GM21390 (cell line): ENCODE results near the gene HIPK1.
"Not testable (repeated sequence)": the region's sequence is repeated elsewhere in the genome, so short reads cannot be mapped to it uniquely, and the experiment has no call there.

Source experiments
- ATAC-seq: cut with Tn5 transposase; IDR thresholded peaks from one replicate; pipeline ENCODE4 v1.9.1; 2021; ENCODE audit not compliant: unreplicated experiment

Gene HIPK1

DNA sequence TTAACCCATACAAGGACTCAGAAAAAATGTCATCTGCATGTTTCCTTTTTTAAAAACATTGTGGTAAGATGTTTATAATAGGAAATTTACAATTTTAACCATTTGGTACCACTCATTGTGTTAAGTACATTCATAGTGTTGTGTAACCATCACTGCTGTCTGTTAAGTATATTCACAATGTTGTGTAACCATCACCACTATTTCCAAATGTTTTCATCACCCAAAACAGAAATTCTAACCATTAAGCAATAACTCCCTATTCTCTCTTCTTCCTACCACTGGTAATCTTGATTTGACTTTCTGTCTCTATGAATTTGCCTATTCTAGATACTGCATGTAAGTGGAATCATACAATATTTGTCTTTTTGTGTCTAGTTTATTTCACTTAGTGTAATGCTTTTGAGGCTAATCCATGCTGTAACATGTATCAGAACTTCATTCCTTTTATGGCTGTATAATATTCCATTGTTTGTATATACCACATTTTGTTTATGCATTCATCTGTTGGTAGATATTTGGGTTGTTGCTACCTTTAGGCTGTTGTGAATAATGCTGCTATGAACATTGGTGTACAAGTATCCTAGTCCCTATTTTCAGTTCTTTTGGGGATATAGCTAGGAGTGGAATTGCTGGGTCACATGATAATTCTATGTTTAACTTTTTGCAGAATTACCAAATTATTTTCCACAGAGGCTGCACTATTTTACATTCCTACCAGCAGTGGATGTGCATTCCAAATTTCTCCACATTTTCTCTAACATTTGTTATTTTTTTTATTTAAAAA, 14.1 kb downstream of the HIPK1 start:
- no peak for ATAC-seq

DNA sequence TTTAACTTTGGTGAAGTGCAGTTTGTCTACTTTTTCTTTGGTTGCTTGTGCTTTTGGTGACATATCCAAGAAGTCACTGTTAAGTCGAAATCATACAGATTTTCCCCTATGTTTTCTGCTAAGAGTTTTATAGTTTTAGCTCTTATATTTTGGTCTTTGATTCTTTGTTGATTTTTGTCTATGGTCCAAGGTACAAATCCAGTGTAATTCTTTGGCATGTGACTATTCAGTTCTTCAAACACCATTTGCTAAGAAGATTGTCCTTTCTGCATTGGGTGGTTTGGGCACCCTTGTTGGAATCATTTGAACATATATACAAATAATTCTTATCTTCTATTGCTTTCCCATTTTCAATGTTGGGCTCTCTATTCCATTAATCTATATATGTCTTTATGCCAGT, 16.2 kb downstream of the HIPK1 start:
- ATAC-seq = no peak

DNA sequence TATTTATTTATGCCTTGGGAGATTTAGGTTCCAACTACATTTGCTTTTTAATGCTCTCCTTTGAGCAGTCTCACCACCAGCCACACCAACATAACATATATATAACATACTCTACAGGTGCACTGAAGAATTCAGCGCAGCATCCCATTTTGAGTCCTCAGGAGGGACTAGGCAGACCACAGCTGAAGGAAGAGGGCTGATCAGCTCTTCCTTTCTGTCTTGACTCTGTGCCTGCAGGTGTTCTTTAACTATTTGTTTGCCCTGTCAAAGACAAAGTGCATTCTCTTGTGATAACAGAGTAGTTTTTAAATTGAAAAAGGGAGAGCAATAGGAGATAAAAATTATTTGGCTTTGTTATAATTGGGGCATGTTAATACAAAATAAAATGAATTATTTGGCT, 17.0 kb downstream of the HIPK1 start:
- ATAC-seq = no peak

DNA sequence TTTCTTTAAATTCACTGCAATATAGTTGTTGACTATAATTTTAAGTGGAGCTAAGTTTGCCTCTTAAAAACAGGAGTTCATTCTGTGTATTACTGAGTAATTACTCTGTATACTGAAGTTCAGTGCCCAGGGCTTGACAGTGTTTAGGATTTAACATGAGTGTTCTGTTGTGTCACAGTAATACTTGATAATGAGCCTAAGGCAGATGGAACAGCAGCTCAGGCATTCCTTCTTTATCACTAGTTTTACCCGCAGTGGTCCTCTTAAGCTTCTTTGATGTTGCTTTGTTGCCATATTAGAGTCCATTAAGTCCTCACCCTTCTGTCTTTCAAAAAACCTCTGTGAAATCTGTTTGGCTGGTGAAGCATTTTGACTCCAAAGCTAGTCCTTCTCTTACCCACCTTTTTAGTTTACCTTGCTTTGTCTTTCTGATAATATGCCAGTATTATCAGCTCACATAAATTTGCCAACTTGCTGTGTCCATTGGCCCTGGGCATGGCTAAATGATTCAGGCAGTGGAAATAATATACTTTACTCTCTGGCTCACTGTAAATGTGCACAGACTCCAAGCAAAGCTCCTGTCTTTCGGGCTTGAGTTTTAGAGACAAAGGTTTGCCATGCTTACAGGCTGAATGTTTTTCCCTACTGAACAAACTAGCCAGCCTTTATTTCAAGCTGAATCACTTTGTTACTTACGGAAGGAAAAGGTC, 17.7 kb downstream of the HIPK1 start:
- ATAC-seq = no peak

DNA sequence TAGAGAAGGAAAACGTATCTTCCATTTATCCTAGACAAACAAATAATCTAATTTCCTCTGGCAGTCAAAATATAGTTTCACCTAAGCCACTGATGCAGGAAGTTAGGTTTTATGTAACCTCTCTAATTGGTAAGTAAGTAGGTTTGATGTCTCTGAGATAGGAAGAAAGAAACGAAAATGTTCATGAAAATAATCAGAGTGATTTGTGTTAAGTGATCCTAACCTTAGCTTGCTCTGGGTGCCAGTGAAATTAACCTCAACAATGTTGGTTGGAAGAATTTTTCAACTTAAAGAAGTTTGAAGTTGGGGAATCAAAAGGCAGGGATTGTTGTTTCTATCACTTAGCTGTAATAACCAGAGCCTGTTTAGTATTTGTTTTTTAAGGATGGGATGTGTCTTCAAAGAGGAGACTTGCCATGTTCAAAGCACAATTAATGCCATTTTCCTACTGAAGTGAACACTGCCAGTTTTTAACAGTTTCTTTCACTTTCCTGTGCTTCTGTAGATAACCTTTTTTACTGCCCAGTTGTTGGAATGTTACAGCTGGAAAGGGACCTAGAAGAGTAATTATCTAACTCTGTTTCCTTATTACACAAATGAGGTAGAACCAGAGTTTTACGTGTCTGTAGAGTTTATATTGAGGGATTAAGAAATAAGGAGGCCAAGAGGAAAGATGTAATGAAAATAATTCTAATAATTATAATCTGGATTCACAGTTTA, 18.4 kb downstream of the HIPK1 start:
- no peak for ATAC-seq

DNA sequence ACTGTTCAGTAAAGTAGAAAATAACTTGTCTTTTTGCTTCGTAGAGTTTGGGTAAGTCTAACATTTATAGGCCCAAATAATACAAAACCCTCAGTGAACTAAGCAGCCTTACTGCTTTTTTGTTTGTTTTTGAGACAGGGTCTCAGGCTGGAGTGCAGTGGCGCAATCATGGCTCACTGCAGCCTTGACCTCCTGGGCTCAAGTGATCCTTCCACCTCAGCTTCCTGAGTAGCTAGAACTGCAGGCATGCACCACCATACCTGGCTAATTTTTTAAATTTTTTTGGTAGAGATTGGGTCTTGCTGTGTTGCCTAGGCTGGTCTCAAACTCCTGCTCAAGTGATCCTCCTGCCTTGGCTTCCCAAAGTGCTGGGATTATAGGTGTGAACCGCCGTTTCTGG, 19.0 kb downstream of the HIPK1 start:
- not testable (repeated sequence) for ATAC-seq

DNA sequence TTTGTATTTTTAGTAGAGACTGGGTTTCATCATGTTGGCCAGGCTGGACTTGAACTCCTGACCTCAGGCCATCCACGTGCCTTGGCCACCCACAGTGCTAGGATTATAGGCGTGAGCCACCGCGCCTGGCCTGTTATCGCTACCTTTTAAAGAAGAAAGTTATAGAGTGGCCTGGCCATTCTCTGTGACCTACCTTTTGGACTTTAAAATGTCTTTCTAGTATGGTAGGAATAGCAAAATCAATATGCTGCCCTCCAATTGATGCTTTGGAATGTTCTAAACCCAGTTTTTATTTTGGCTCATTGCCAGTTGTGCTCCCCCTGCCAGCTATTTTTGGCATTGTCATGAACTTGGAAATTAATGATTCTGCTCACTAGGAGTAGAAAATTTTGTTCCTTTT, 19.9 kb downstream of the HIPK1 start:
- ATAC-seq = no peak

DNA sequence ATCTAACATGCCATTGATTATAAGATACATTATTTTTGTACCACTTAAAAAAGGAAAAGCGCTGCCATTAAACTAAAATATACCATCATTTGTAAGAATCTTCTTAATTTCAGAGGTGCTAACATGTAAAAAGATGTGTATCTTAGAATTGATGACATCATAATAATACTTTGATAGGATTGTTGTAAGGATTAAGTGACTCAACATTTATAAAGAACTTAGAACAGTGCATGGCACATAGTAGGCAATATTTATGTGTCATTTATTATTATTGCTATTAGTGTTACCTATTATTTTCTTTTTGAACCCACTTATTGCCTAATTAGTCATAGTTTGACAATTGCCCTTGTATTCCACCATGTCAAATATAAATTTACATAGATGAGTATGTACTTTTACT, 21.8 kb downstream of the HIPK1 start:
- ATAC-seq = no peak

DNA sequence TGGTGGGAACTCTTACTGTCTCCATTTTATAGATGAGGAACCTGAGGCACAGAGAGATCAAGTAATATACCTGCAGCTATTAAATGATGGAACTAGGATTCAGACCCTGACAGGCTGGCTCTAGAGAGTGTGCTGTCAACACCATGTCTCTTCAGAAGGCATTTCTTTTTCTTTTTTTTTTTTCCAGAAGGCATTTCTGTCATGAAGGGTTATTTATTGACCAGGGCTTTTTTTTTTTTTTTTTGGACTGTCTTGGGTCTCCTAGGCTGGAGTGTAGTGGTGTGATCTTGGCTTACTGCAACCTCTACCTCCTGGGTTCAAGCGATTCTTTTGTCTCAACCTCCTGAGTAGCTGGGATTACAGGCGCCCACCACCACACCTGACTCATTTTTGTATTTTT, 22.6 kb downstream of the HIPK1 start:
- no peak for ATAC-seq

DNA sequence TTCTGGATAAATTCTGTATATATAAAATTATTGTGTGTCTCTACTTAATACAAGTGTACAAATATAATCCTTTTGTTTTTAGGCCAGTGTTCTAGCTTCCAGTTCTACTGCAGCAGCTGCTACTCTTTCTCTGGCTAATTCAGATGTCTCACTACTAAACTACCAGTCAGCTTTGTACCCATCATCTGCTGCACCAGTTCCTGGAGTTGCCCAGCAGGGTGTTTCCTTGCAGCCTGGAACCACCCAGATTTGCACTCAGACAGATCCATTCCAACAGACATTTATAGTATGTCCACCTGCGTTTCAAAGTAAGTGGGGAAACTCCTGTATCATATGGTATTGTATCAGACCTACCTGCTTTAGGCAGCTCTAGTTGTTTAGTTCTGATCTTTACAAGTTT, 28.9 kb downstream of the HIPK1 start:
- no peak for ATAC-seq

DNA sequence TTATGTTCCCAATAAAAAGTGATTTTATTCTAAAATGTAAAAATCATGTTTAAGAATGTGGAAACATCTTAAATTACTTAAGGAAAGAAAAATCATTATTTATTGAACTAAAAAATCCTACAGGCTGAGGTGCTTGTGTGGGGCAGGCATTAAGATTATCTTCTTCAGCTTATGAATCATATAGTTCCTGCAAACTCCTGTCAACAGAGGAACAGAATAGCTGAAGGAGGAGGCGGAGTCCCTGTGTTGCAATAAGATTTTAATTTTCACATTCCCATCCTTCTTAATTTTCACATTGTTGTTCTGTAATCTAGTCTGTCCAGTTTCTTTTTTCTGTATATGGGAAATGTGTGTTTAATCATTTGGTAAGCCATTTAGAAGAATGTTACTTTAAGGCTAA, 29.6 kb downstream of the HIPK1 start:
- no peak for ATAC-seq

DNA sequence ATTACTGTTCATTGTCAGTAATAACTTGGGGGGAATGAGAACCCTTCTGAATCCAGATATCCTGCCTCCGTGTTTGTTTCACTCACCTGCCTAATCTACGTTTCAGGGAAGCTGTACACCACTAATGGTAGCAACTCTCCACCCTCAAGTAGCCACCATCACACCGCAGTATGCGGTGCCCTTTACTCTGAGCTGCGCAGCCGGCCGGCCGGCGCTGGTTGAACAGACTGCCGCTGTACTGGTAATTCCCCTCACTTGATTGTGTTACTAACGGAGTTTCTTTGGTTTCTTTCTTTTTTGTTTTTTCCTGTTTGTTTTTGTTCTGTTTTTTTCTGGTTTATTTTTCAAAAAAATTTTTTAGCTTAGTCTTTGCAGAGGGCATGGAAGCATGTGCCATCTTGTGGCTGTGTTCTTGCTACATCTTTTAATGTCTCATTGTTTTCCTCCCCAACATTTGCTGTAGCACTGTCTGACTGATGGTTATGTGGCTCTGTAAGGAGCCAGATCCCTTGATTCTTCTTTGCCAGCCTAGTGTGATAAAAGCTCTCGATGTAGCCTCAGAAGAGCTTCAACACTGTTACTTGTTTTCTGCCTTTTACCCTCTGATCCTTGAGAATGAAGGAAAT, 34.3 kb downstream of the HIPK1 start:
- ATAC-seq = no peak

DNA sequence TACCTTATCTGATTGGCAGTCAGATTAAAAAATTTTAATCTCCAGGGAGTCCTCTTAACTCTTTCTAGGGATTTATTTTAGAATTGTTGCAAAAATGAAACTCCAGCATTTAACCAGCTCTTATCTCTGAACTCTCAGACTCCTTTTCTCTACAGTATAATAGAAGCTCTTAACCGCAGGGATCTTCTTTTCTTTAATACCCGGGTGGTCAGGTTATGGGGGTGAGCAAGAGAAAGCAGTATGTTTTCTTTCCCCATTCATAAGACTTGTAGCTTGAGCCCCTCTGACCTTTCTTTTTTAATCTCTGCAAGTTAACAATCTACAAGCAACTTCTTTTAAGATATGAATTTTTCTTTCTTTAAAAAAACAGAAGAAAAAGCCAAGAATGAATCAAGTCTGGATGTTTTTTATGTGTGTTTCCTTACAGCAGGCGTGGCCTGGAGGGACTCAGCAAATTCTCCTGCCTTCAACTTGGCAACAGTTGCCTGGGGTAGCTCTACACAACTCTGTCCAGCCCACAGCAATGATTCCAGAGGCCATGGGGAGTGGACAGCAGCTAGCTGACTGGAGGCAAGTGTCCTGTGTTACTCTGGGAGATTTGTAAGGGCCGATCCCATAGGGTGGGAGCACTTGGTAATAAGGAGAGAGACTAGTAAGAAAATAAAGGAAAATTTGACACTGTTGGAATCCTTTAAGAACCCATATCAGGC, 36.7 kb downstream of the HIPK1 start:
- no peak for ATAC-seq

DNA sequence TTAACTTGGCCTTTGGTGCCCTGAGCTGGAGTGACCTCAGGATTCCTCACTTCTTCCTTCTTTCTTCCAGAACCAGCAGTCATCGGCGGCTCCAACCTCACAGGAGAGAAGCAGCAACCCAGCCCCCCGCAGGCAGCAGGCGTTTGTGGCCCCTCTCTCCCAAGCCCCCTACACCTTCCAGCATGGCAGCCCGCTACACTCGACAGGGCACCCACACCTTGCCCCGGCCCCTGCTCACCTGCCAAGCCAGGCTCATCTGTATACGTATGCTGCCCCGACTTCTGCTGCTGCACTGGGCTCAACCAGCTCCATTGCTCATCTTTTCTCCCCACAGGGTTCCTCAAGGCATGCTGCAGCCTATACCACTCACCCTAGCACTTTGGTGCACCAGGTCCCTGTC, 43.8 kb downstream of the HIPK1 start:
- no peak for ATAC-seq

DNA sequence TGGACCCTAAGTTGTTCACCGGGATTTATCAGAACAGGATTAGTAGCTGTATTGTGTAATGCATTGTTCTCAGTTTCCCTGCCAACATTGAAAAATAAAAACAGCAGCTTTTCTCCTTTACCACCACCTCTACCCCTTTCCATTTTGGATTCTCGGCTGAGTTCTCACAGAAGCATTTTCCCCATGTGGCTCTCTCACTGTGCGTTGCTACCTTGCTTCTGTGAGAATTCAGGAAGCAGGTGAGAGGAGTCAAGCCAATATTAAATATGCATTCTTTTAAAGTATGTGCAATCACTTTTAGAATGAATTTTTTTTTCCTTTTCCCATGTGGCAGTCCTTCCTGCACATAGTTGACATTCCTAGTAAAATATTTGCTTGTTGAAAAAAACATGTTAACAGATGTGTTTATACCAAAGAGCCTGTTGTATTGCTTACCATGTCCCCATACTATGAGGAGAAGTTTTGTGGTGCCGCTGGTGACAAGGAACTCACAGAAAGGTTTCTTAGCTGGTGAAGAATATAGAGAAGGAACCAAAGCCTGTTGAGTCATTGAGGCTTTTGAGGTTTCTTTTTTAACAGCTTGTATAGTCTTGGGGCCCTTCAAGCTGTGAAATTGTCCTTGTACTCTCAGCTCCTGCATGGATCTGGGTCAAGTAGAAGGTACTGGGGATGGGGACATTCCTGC, 46.2 kb downstream of the HIPK1 start:
- no peak for ATAC-seq

DNA sequence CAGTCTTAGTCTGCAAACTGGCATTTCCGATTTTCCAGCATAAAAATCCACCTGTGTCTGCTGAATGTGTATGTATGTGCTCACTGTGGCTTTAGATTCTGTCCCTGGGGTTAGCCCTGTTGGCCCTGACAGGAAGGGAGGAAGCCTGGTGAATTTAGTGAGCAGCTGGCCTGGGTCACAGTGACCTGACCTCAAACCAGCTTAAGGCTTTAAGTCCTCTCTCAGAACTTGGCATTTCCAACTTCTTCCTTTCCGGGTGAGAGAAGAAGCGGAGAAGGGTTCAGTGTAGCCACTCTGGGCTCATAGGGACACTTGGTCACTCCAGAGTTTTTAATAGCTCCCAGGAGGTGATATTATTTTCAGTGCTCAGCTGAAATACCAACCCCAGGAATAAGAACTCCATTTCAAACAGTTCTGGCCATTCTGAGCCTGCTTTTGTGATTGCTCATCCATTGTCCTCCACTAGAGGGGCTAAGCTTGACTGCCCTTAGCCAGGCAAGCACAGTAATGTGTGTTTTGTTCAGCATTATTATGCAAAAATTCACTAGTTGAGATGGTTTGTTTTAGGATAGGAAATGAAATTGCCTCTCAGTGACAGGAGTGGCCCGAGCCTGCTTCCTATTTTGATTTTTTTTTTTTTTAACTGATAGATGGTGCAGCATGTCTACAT, 47.6 kb downstream of the HIPK1 start:
- no peak for ATAC-seq

DNA sequence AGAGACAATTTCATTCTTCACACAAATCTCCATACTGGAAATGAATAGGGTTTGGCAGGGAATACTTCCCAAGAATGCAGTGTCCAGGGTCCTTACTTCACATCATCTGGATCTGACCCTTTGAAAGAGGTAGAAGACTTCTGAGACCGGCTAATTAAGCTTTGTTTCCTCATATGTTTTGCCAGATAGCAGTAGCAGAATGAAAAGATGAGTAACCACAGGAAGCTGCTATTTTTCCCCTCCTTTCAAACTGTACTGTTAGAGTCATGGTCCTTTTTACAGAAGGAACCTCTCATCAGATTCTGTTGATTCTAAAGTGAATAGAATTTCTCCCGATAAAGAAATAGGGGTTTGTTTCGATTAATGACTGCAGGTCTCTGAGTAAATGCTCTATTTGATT, 48.8 kb downstream of the HIPK1 start:
- ATAC-seq = no peak

DNA sequence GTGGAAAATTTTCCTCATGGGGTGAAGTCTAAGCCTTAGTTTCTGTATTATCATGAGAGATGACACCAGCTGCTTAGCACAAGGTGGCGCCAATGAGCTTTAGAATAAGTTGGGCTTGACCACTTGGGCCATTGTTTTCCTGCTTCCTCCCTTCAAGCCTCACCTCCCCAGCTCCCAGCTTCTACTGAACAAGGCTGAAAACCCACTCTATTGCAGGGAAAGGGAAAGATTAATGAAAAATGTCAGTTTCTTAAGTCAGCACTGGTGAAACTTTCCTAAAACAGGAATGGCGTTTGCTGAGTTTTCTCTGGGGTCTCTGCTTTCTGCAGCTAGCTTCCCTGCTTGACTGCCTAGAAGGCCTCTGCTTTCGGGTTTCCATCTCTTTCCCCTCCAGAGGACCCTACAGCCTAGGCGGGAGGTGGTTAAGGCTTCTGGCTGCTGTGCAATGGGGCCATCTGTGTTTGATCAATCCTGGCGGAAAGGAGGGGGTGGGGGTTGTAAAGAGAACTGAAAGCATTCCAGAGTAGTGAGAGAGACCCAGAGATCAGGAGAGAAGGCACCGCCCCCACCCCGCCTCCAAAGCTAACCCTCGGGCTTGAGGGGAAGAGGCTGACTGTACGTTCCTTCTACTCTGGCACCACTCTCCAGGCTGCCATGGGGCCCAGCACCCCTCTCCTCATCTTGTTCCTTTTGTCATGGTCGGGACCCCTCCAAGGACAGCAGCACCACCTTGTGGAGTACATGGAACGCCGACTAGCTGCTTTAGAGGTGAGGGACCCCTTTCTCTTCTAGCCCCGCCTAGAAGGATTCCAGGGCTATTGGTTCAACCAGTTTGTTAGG, 50.0 kb downstream of the HIPK1 start, which contains the start of gene OLFML3:
TSS of gene OLFML3 (plus strand) at position 612 of the 840 bp plus-strand sequence. CDS start at position 655, 43 bp downstream.
- ATAC-seq = no peak

DNA sequence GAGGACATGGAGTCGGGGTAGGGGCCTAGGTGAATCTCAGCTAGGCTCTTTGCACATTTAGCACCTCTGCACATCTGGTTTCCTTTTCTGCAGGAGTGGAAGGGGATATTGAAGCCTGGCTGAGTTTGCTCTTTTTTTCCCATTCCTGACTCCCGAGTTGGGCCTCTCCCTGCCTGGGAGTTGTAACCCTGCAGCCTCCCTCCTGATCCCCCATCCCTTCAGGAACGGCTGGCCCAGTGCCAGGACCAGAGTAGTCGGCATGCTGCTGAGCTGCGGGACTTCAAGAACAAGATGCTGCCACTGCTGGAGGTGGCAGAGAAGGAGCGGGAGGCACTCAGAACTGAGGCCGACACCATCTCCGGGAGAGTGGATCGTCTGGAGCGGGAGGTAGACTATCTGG, 51.0 kb downstream of the HIPK1 start:
- no peak for ATAC-seq
